ENCODE results near the gene POU2AF1. TPM values are rescaled to one million over a fixed set of nuclear protein-coding genes. Genes with fewer than 3 reads are reported as not detected.

The POU2AF1 gene
- total RNA-seq, 1 donor from 2014 or later: 155 TPM

GRCh38 chr11:111355956-111356659 is 23.0 kb downstream of the POU2AF1 start:
- ChIA-PET CTCF (interaction anchor here (1.2 to 8.8 kb wide), 4 partner anchors 65 to 73 kb away, joined by 4 to 144 read pairs (median 10); no protein-coding TSS in a partner anchor), POLR2A (interaction anchor here (1.1 to 2.4 kb wide), 3 partner anchors 8 to 22 kb away, joined by 3 to 11 read pairs (median 3); no protein-coding TSS in a partner anchor)
- ATAC-seq (ENCODE audit: low read depth) (no peak), DNase-seq (no peak)
- Mint-ChIP-seq H3K27ac (peak overlapping the region; percentile 84), H3K4me1 (peaks cover 40% of the 10 kb centered on the region), H3K4me3 (no peak overlapping the region), H3K36me3 (ENCODE audit: low read depth) (peaks cover 44% of the 10 kb centered on the region), H3K27me3 (no peaks in the 10 kb centered on the region), H3K9me3 (no peaks in the 10 kb centered on the region)
- intact Hi-C loops (cut with micrococcal nuclease): no loop called here
- no peak for TF ChIP-seq CTCF (IDR thresholded peaks at IDR 0.05)

GRCh38 chr11:111355101-111355500 is 24.0 kb downstream of the POU2AF1 start:
- no peak for DNase-seq
- peak overlapping the region; percentile 84 for H3K27ac Mint-ChIP-seq
- no peak overlapping the region for H3K4me3 Mint-ChIP-seq
- no peaks in the 10 kb centered on the region for H3K9me3 Mint-ChIP-seq
- H3K36me3 Mint-ChIP-seq (ENCODE audit: low read depth): peaks cover 41% of the 10 kb centered on the region
- no peaks in the 10 kb centered on the region for H3K27me3 Mint-ChIP-seq
- intact Hi-C loops (cut with micrococcal nuclease): no loop called here
- POLR2A ChIA-PET: interaction anchor here (1.1 to 2.4 kb wide), 2 partner anchors 9 to 12 kb away, joined by 3 to 11 read pairs; no protein-coding TSS in a partner anchor
- ATAC-seq (ENCODE audit: low read depth): no peak
- peaks cover 49% of the 10 kb centered on the region for H3K4me1 Mint-ChIP-seq
- CTCF ChIA-PET: interaction anchor here (0.7 to 3.3 kb wide), 5 partner anchors 9 to 74 kb away, joined by 3 to 15 read pairs (median 4); no protein-coding TSS in a partner anchor
- no peak for TF ChIP-seq CTCF (IDR thresholded peaks at IDR 0.05)

GRCh38 chr11:111354601-111354891 is 24.5 kb downstream of the POU2AF1 start:
- POLR2A ChIA-PET: no interaction called here
- TF ChIP-seq CTCF (IDR thresholded peaks at IDR 0.05): no peak
- Mint-ChIP-seq H3K9me3 (no peaks in the 10 kb centered on the region), H3K27me3 (no peaks in the 10 kb centered on the region), H3K4me1 (peaks cover 53% of the 10 kb centered on the region), H3K27ac (peak overlapping the region; percentile 84), H3K36me3 (ENCODE audit: low read depth) (peaks cover 44% of the 10 kb centered on the region), H3K4me3 (no peak overlapping the region)
- ATAC-seq (ENCODE audit: low read depth) (no peak), DNase-seq (no peak)
- CTCF ChIA-PET: interaction anchor here (1.1 to 3.3 kb wide), 3 partner anchors 10 to 68 kb away, joined by 3 to 15 read pairs (median 3); no protein-coding TSS in a partner anchor
- intact Hi-C loops (cut with micrococcal nuclease): no loop called here

GRCh38 chr11:111353776-111354600 is 25.1 kb downstream of the POU2AF1 start:
- DNase-seq (no peak), ATAC-seq (ENCODE audit: low read depth) (no peak)
- Mint-ChIP-seq H3K27ac (peak overlapping the region; percentile 84), H3K4me1 (peaks cover 58% of the 10 kb centered on the region), H3K9me3 (no peaks in the 10 kb centered on the region), H3K36me3 (ENCODE audit: low read depth) (peaks cover 45% of the 10 kb centered on the region), H3K27me3 (no peaks in the 10 kb centered on the region), H3K4me3 (no peak overlapping the region)
- ChIA-PET CTCF (interaction anchor here (1.1 to 3.3 kb wide), 4 partner anchors 10 to 69 kb away, joined by 3 to 15 read pairs (median 3); no protein-coding TSS in a partner anchor), POLR2A (no interaction called here)
- intact Hi-C loops (cut with micrococcal nuclease): no loop called here
- TF ChIP-seq CTCF (IDR thresholded peaks at IDR 0.05): no peak

Measured in activated B cell treated with CpG ODN at 0.5 μM for 24 hours (primary cell).